K562 (cell line): ENCODE measurements around the gene MACROD2.

ENCODE experiments used
- ARID3B ChIP-seq: fragments of 250-450 bp; sonication (Bioruptor Pico); IDR thresholded peaks from 2 replicates; pipeline ENCODE4 v1.4.0; 2020; ENCODE audit warnings: borderline replicate concordance
- CTCF ChIP-seq, 3 experiments: IDR thresholded peaks in 2 of 3; conservative IDR thresholded peaks in 1 of 3; 2 replicates each; pipeline ENCODE4 v1.5.1; 2011 to 2012; ENCODE audit warnings: low read length in 3 of 3, mild to moderate bottlenecking in 3 of 3, control low read depth in 2 of 3, improper control_type of control experiment in 1 of 3, inconsistent platforms in 1 of 3, low read depth in 1 of 3, mixed read lengths in 1 of 3, moderate library complexity in 1 of 3; ENCODE audit not compliant: insufficient read depth in 2 of 3
- DLX4 ChIP-seq: fragments of 250-450 bp; sonication (Bioruptor Pico); IDR thresholded peaks from 2 replicates; pipeline ENCODE4 v1.6.1; 2021; ENCODE audit warnings: mild to moderate bottlenecking
- ELF1 ChIP-seq: fragments of 200-800 bp; sonication (Bioruptor generic); IDR thresholded peaks from 2 replicates; pipeline ENCODE4 v1.6.1; 2016; ENCODE audit warnings: missing genetic modification characterization, missing compliant biosample characterization
- EWSR1 ChIP-seq: fragments of 450-650 bp; IDR thresholded peaks from 2 replicates; pipeline ENCODE4 v1.6.1; 2018; ENCODE audit warnings: borderline replicate concordance, mild to moderate bottlenecking, low read depth, moderate library complexity; ENCODE audit not compliant: partially characterized antibody
- HIVEP1 ChIP-seq: fragments of 250-450 bp; sonication (Bioruptor Pico); IDR thresholded peaks from 2 replicates; pipeline ENCODE4 v1.4.0; 2020; ENCODE audit warnings: mild to moderate bottlenecking
- KDM4B ChIP-seq, 2 experiments: fragments of 450-650 bp in 1 of 2; sonication (generic) in 1 of 2; IDR thresholded peaks; 2 replicates each; pipeline ENCODE4 v1.6.1; 2016 to 2017; ENCODE audit warnings: borderline replicate concordance in 2 of 2, antibody characterized with exemption in 1 of 2, low read depth in 1 of 2, mild to moderate bottlenecking in 1 of 2
- NR2C2 ChIP-seq, 2 experiments: fragments of 200-800 bp in 1 of 2; sonication (Bioruptor generic) in 1 of 2; sonication (generic) in 1 of 2; formaldehyde crosslinking in 1 of 2; IDR thresholded peaks; 2 replicates each; pipeline versions ENCODE4 v1.6.1 to v1.8.0; 2016 to 2022; ENCODE audit warnings: mild to moderate bottlenecking in 1 of 2, missing compliant biosample characterization in 1 of 2, missing genetic modification characterization in 1 of 2, missing genetic modification reagents in 1 of 2
- RUNX1 ChIP-seq: sonication (generic); IDR thresholded peaks from 2 replicates; pipeline ENCODE4 v1.6.1; 2016; ENCODE audit warnings: antibody characterized with exemption, low read depth
- SMARCA4 ChIP-seq: fragments of 450-650 bp; IDR thresholded peaks from 2 replicates; pipeline ENCODE4 v1.6.1; 2016
- ZNF280B ChIP-seq: fragments of 250-450 bp; sonication (Bioruptor Pico); IDR thresholded peaks from 2 replicates; pipeline ENCODE4 v1.5.1; 2021; ENCODE audit warnings: mild to moderate bottlenecking

- no peak for TF ChIP-seq EWSR1
- TF ChIP-seq ELF1 (tag), result no peak
- no peak for TF ChIP-seq SMARCA4
- TF ChIP-seq HIVEP1, result no peak
- TF ChIP-seq DLX4 (CRISPR knock-in tag), result no peak
- no peak for TF ChIP-seq RUNX1
- TF ChIP-seq KDM4B (IDR thresholded peaks at IDR 0.05; ENCODE audit: borderline replicate concordance in 2 of 2, low read depth in 1 of 2), result no peak
- no peak for TF ChIP-seq CTCF (IDR thresholded peaks at IDR 0.05 in 2 of 3, conservative IDR thresholded peaks at IDR 0.05 in 1 of 3; ENCODE audit: insufficient read depth in 2 of 3, low read depth in 1 of 3, low read length in 3 of 3)
- TF ChIP-seq ZNF280B (CRISPR knock-in tag), result no peak
- no peak for TF ChIP-seq NR2C2 (CRISPR knock-in tag; IDR thresholded peaks at IDR 0.05)
- no peak for TF ChIP-seq NR2C2 (tag; IDR thresholded peaks at IDR 0.05)
- TF ChIP-seq ARID3B (CRISPR knock-in tag), result no peak
These were observed 1347.7 kb downstream of the MACROD2 start for GRCh38 chr20:15342991-15343523.
